HG02840 (cell line): ENCODE results near the gene SH3GL2.
"Not testable (repeated sequence)": the region's sequence is repeated elsewhere in the genome, so short reads cannot be mapped to it uniquely, and the experiment has no call there.

Source experiments
- ATAC-seq: cut with Tn5 transposase; IDR thresholded peaks from one replicate; pipeline ENCODE4 v1.9.1; 2021; ENCODE audit warnings: mild to moderate bottlenecking, moderate library complexity, moderate number of reproducible peaks; ENCODE audit not compliant: unreplicated experiment, low FRiP score

The SH3GL2 gene

GRCh38 chr9:17739022-17739421 lies 160.2 kb downstream of the SH3GL2 start:
- no peak for ATAC-seq

- no peak for ATAC-seq
These were observed 160.9 kb downstream of the SH3GL2 start for GRCh38 chr9:17739736-17740135.

- ATAC-seq: no peak
These were observed 163.2 kb downstream of the SH3GL2 start for GRCh38 chr9:17742067-17742466.

GRCh38 chr9:17744786-17745185 lies 165.9 kb downstream of the SH3GL2 start:
- ATAC-seq: no peak

GRCh38 chr9:17750269-17750668 lies 171.4 kb downstream of the SH3GL2 start:
- ATAC-seq: no peak

GRCh38 chr9:17751486-17751885 lies 172.6 kb downstream of the SH3GL2 start:
- no peak for ATAC-seq

GRCh38 chr9:17752021-17752420 lies 173.2 kb downstream of the SH3GL2 start:
- no peak for ATAC-seq

GRCh38 chr9:17757816-17758215 lies 178.9 kb downstream of the SH3GL2 start:
- no peak for ATAC-seq

- ATAC-seq: no peak
These were observed 181.4 kb downstream of the SH3GL2 start for GRCh38 chr9:17760250-17760649.

- ATAC-seq: no peak
These were observed 183.3 kb downstream of the SH3GL2 start for GRCh38 chr9:17761984-17762676.

- no peak for ATAC-seq
These were observed 185.4 kb downstream of the SH3GL2 start for GRCh38 chr9:17764306-17764705.

- not testable (repeated sequence) for ATAC-seq
These were observed 186.3 kb downstream of the SH3GL2 start for GRCh38 chr9:17765131-17765530.

- no peak for ATAC-seq
These were observed 193.4 kb downstream of the SH3GL2 start for GRCh38 chr9:17772223-17772622.

GRCh38 chr9:17775656-17776055 lies 196.8 kb downstream of the SH3GL2 start:
- no peak for ATAC-seq

GRCh38 chr9:17776735-17777134 lies 197.9 kb downstream of the SH3GL2 start:
- no peak for ATAC-seq

GRCh38 chr9:17777465-17777864 lies 198.6 kb downstream of the SH3GL2 start:
- no peak for ATAC-seq

GRCh38 chr9:17782430-17783149 lies 203.7 kb downstream of the SH3GL2 start:
- ATAC-seq: no peak

GRCh38 chr9:17783227-17783626 lies 204.4 kb downstream of the SH3GL2 start:
- no peak for ATAC-seq

- ATAC-seq: no peak
These were observed 210.4 kb downstream of the SH3GL2 start for GRCh38 chr9:17789316-17789715.

GRCh38 chr9:17793713-17794622 lies 215.1 kb downstream of the SH3GL2 start:
- ATAC-seq: no peak

GRCh38 chr9:17795744-17796143 lies 216.9 kb downstream of the SH3GL2 start:
- no peak for ATAC-seq
